Effector memory CD4-positive, alpha-beta T cell (primary cell): ENCODE data around the gene MSRB2.
"Not testable (repeated sequence)": the region's sequence is repeated elsewhere in the genome, so short reads cannot be mapped to it uniquely, and the experiment has no call there.

Experiments
- DNase-seq, 3 donors: peaks; one replicate each; pipeline ENCODE4 v3.0.0-alpha.2; 2020
- H3K27ac ChIP-seq: 2 replicates; pipeline ENCODE4 v1.7.0; 2013; ENCODE audit warnings: mild to moderate bottlenecking, low read length, moderate library complexity; ENCODE audit not compliant: insufficient read depth, poor library complexity, severe bottlenecking
- H3K27me3 ChIP-seq: replicated peaks from 2 replicates; pipeline ENCODE4 v1.7.0; 2013; ENCODE audit warnings: mild to moderate bottlenecking, low read length; ENCODE audit not compliant: insufficient read depth, control insufficient read depth, poor library complexity, severe bottlenecking
- H3K36me3 ChIP-seq: 2 replicates; pipeline ENCODE4 v1.7.0; 2013; ENCODE audit warnings: mild to moderate bottlenecking, low read length, moderate library complexity; ENCODE audit not compliant: control insufficient read depth, insufficient read depth
- H3K4me1 ChIP-seq: 2 replicates; pipeline ENCODE4 v1.7.0; 2013; ENCODE audit warnings: low read length, mild to moderate bottlenecking; ENCODE audit not compliant: control insufficient read depth, insufficient read depth, poor library complexity, severe bottlenecking
- H3K4me3 ChIP-seq: 2 replicates; pipeline ENCODE4 v1.7.0; 2013; ENCODE audit warnings: low read length, low read depth, mild to moderate bottlenecking; ENCODE audit not compliant: insufficient read depth, poor library complexity, severe bottlenecking
- H3K9me3 ChIP-seq: 2 replicates; pipeline ENCODE4 v1.7.0; 2013; ENCODE audit warnings: mild to moderate bottlenecking, low read length, moderate library complexity; ENCODE audit not compliant: control insufficient read depth

The MSRB2 gene

DNA sequence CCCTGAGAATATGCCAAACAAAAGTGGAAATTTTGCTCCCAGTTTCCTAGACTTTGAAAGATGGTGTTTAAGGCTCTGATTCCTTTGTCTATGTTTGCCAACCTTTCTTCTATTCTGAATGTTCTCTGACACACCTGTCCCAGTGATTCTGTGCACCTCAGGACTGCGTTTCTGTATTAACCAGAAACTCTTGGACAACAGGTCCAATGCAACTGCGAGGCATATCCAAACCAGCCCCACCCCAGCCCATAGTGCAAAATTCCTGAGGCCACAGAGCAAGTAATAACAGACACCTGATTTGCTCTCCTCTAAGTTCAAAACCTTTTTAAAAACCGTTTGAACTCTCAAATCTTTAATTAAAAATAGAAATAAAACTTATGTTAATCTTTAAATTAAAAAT lies 37.0 kb upstream of the MSRB2 start:
- Histone ChIP-seq H3K4me3 (no peak overlapping the region), H3K4me1 (no peaks in the 10 kb centered on the region), H3K27ac (no peak overlapping the region), H3K9me3 (no peaks in the 10 kb centered on the region), H3K36me3 (no peaks in the 10 kb centered on the region), H3K27me3 (no peaks in the 10 kb centered on the region)
- DNase-seq = no peak

DNA sequence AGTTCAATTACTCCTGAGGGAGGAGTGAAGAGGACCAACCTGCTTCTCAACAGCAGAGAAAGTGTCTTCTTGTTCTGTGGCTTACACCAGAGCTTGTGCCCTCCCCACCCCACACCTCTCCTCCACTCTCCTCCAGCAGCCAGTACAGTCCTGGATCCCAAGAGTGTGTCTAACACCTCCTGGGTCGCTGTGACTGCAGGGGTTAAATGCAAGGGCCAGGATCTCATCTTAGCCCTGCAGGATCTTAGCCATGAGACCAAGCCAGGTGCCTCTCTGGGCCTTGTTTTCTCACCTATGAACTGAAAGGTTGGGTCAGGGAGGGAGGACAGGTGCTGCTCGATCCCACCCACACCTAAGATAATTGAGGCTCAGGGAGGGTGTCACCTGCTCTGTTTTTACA lies 34.5 kb upstream of the MSRB2 start:
- Histone ChIP-seq H3K27ac (no peak overlapping the region), H3K4me1 (no peaks in the 10 kb centered on the region), H3K4me3 (no peak overlapping the region), H3K9me3 (no peaks in the 10 kb centered on the region), H3K36me3 (no peaks in the 10 kb centered on the region), H3K27me3 (no peaks in the 10 kb centered on the region)
- no peak for DNase-seq

- Histone ChIP-seq H3K4me3 (no peak overlapping the region), H3K27ac (no peak overlapping the region), H3K36me3 (no peaks in the 10 kb centered on the region), H3K27me3 (no peaks in the 10 kb centered on the region), H3K9me3 (no peaks in the 10 kb centered on the region), H3K4me1 (no peaks in the 10 kb centered on the region)
- no peak for DNase-seq
Measured at GRCh38 chr10:23063045-23063972, 32.1 kb upstream of the MSRB2 start.

DNA sequence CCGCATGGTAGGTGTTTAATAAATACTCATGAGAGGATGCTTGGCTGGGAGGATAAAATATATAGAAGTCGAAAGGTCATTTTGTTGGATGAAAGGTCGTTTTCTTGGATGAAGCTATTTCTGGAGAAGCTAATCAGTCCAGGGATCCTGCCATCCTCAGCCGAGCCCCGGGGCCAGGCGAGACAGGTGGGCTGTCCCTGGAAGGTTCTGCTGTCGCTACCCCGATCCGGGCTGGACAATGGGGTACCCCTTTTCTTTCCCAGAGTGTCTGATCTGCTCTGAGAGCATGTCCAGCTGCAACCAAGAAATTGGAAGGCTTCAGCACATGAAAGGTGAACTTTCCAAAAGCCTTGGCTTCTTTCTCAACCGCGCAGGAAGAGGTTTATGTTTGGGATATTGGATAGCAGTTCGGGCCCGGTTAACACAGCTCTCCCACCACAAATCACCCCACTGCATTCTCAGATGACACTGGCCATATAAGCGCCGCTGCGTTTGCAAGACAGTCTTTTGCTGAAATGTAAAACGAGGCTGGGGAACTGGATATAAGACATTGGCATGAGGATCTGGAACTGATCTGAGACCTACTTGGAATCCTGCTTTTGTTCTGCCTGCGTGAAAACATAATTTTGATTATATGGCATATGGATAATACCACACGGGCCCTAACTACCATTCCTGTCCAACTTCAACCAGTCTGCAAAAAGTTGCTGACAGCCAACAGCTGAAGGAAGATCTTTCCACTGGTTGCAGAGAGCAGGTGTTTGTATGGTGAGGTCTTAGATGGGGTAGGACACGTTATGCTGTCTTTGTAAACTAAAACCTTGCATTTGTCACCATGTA lies 31.2 kb upstream of the MSRB2 start:
- H3K4me1 ChIP-seq = no peaks in the 10 kb centered on the region
- no peak overlapping the region for H3K4me3 ChIP-seq
- no peaks in the 10 kb centered on the region for H3K36me3 ChIP-seq
- H3K27me3 ChIP-seq = peaks cover 4% of the 10 kb centered on the region
- no peak for DNase-seq
- H3K27ac ChIP-seq = no peak overlapping the region
- H3K9me3 ChIP-seq = no peaks in the 10 kb centered on the region

DNA sequence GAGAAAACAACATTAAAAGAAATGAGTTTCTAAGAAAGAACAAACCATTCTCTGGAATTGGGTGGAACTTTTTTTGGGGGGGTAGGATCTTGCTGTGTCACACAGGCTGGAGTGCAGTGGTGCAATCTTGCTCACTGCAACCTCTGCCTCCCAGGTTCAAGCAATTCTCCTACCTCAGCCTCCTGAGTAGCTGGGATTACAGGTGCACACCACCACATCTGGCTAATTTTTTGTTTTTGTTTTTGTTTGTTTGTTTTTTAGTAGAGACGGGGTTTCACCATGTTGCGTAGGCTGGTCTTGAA lies 30.6 kb upstream of the MSRB2 start:
- not testable (repeated sequence) for H3K36me3 ChIP-seq, H3K9me3 ChIP-seq, DNase-seq, H3K27ac ChIP-seq, H3K4me3 ChIP-seq, H3K27me3 ChIP-seq, H3K4me1 ChIP-seq

DNA sequence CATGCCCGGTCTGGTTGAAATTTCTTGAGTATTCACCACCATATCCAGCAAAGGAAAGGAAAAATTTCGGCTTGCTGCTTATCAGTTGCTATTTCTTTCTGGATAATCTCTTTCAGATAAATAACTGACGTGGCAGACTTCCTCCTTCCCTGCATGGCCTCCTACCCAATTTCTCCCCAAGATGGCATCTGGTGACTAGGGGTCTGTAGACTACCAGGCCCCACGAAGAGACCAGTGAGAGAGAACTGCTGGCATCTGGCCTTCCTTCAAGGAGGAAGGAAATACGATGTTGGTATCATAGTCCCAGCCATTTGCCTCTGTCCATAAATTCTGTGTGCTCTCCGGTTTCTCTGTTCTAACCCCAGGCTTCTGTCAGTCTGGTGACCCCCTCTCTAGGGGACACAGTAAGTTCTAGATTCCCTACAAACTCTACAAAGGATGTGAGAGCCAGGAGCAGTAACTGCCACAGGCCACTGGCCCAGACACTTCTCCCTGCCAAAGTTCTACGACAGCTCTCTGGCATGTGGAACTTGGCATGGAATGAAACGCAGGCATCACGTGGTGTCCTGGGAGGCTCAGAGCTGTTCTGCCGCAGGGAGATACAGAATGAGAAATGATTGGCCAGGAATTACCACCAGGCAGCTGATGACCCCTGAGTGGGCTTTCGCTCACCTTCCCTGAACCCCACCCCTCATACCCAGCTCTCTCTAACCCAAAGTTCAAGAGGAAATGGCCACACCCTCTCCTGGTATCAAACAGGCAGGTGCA lies 30.0 kb upstream of the MSRB2 start:
- H3K27me3 ChIP-seq = peaks cover 4% of the 10 kb centered on the region
- no peak overlapping the region for H3K4me3 ChIP-seq
- DNase-seq = no peak
- H3K9me3 ChIP-seq = no peaks in the 10 kb centered on the region
- H3K4me1 ChIP-seq = no peaks in the 10 kb centered on the region
- no peaks in the 10 kb centered on the region for H3K36me3 ChIP-seq
- H3K27ac ChIP-seq = no peak overlapping the region

DNA sequence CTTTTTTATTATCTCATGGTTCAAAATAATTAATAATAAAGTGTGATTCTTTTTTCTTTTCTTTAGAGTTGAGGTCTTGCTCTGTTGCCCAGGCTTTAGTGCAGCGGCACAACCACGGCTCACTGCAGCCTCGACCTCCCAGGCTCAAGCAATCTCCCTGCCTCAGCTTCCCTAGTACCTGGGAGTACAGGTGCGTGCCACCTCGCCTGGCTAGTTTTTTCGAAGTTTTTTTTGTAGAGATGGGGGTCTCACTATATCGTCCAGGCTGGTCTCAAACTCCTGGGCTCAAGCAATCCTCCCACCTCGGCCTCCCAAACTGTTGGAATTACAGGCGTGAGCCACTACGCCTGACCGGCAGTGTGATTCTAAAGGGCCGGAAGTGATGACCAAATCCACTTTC lies 28.0 kb upstream of the MSRB2 start:
- Histone ChIP-seq H3K36me3 (no peaks in the 10 kb centered on the region), H3K27me3 (peaks cover 4% of the 10 kb centered on the region), H3K4me3 (no peak overlapping the region), H3K9me3 (no peaks in the 10 kb centered on the region), H3K4me1 (no peaks in the 10 kb centered on the region), H3K27ac (no peak overlapping the region)
- no peak for DNase-seq

- Histone ChIP-seq H3K9me3 (no peaks in the 10 kb centered on the region), H3K4me1 (no peaks in the 10 kb centered on the region), H3K36me3 (no peaks in the 10 kb centered on the region), H3K27ac (no peak overlapping the region), H3K4me3 (no peak overlapping the region), H3K27me3 (peaks cover 4% of the 10 kb centered on the region)
- DNase-seq = peak; percentile 11 to 58 (median 30)
Measured at GRCh38 chr10:23067939-23068775, 27.2 kb upstream of the MSRB2 start.

GRCh38 chr10:23069019-23069815 lies 26.2 kb upstream of the MSRB2 start:
- Histone ChIP-seq H3K27ac (no peak overlapping the region), H3K4me3 (no peak overlapping the region), H3K36me3 (no peaks in the 10 kb centered on the region), H3K9me3 (no peaks in the 10 kb centered on the region), H3K27me3 (peaks cover 4% of the 10 kb centered on the region), H3K4me1 (no peaks in the 10 kb centered on the region)
- no peak for DNase-seq
